OCI-LY3 (cell line): ENCODE results near the gene RAB5B.

ENCODE experiments used
- CTCF ChIP-seq: fragments of 200-600, 300-600 bp; sonication (generic); IDR thresholded peaks from 2 replicates; pipeline ENCODE4 v1.5.1; 2014; ENCODE audit warnings: antibody characterized with exemption, low read length, low read depth
- EZH2phosphoT487 ChIP-seq: fragments of 200-600 bp; shearing (Covaris generic); IDR thresholded peaks from 2 replicates; pipeline ENCODE4 v1.6.1; 2018; ENCODE audit warnings: antibody characterized with exemption, mixed run types, low read depth

GRCh38 chr12:55993230-55993853 lies 19.5 kb downstream of the RAB5B start:
- TF ChIP-seq CTCF = no peak
- TF ChIP-seq EZH2phosphoT487 = no peak
